OCI-LY7 (cell line): ENCODE measurements around the gene PIK3R4.

Source experiments
- CTCF ChIP-seq: fragments of 200-600 bp; sonication (generic); conservative IDR thresholded peaks from 2 replicates; pipeline ENCODE4 v1.5.1; 2014; ENCODE audit warnings: mild to moderate bottlenecking, antibody characterized with exemption, low read length, moderate library complexity, mixed read lengths
- EZH2phosphoT487 ChIP-seq: fragments of 200-600 bp; sonication (generic); IDR thresholded peaks from 2 replicates; pipeline ENCODE4 v1.6.1; 2018; ENCODE audit warnings: low read depth, borderline replicate concordance, mild to moderate bottlenecking, mixed run types, antibody characterized with exemption, low read length, moderate library complexity, mixed read lengths

GRCh38 chr3:130707902-130708601, 38.6 kb downstream of the PIK3R4 start:
- TF ChIP-seq CTCF (no peak), EZH2phosphoT487 (no peak)
